NCI-H526 (cell line): ENCODE data around the gene TREX2.

Source experiments
- DNase-seq, 2 experiments: peaks; one replicate each; lab custom pipeline; 2025; lab: John Stamatoyannopoulos, UW

Gene TREX2

GRCh38 chrX:153445856-153446635 lies at the start of gene TREX2:
Gene TREX2, minus strand, starts transcription at chrX:153446056. Its CDS starts 626 bp downstream, at chrX:153445430.
- no peak for DNase-seq

- no peak for DNase-seq
Measured at GRCh38 chrX:153495362-153495751, 49.5 kb upstream of the TREX2 start.

- DNase-seq, result peak in 1 of 2 experiments; percentile 39
Measured at GRCh38 chrX:153494541-153495361, 48.9 kb upstream of the TREX2 start, which contains the start of gene BGN. Gene BGN, plus strand, starts transcription at chrX:153494980. Its CDS starts 9,652 bp downstream, at chrX:153504632.

- DNase-seq, result no peak
Measured at GRCh38 chrX:153494061-153494460, 48.2 kb upstream of the TREX2 start.

- DNase-seq, result no peak
Measured at GRCh38 chrX:153493085-153493484, 47.2 kb upstream of the TREX2 start.

- no peak for DNase-seq
Measured at GRCh38 chrX:153492543-153492942, 46.7 kb upstream of the TREX2 start.

- DNase-seq, result no peak
Measured at GRCh38 chrX:153491918-153492317, 46.1 kb upstream of the TREX2 start.

- DNase-seq, result no peak
Measured at GRCh38 chrX:153491351-153491914, 45.6 kb upstream of the TREX2 start.

GRCh38 chrX:153490217-153490930 lies 44.5 kb upstream of the TREX2 start:
- DNase-seq, result no peak

GRCh38 chrX:153488231-153488914 lies 42.5 kb upstream of the TREX2 start:
- no peak for DNase-seq

GRCh38 chrX:153487590-153488071 lies 41.8 kb upstream of the TREX2 start:
- no peak for DNase-seq

GRCh38 chrX:153486171-153486570 lies 40.3 kb upstream of the TREX2 start:
- no peak for DNase-seq

- no peak for DNase-seq
Measured at GRCh38 chrX:153485396-153486080, 39.7 kb upstream of the TREX2 start.

GRCh38 chrX:153482376-153483015 lies 36.6 kb upstream of the TREX2 start:
- DNase-seq, result no peak

GRCh38 chrX:153481043-153481442 lies 35.2 kb upstream of the TREX2 start:
- no peak for DNase-seq

- DNase-seq, result no peak
Measured at GRCh38 chrX:153478746-153479145, 32.9 kb upstream of the TREX2 start.

- no peak for DNase-seq
Measured at GRCh38 chrX:153477901-153478300, 32.0 kb upstream of the TREX2 start.

- DNase-seq, result no peak
Measured at GRCh38 chrX:153477364-153477857, 31.6 kb upstream of the TREX2 start.

GRCh38 chrX:153476666-153477363 lies 31.0 kb upstream of the TREX2 start:
- no peak for DNase-seq
